Mucosa of rectum (tissue), 2 donors: ENCODE data around the gene QARS1.

Source experiments
- H3K27ac ChIP-seq, 2 donors: one replicate each; pipeline ENCODE4 v1.7.0; 2013; ENCODE audit warnings: inconsistent platforms in 2 of 2, low read depth in 2 of 2, low read length in 2 of 2
- H3K27me3 ChIP-seq, 2 donors: one replicate each; pipeline ENCODE4 v1.7.0; 2013; ENCODE audit warnings: low read length in 2 of 2; ENCODE audit not compliant: control insufficient read depth in 2 of 2, insufficient read depth in 2 of 2
- H3K36me3 ChIP-seq, 2 donors: one replicate each; pipeline ENCODE4 v1.7.0; 2013; ENCODE audit warnings: low read length in 2 of 2; ENCODE audit not compliant: control insufficient read depth in 2 of 2, insufficient read depth in 2 of 2
- H3K4me1 ChIP-seq, 2 donors: one replicate each; pipeline ENCODE4 v1.7.0; 2013; ENCODE audit warnings: low read length in 2 of 2, mild to moderate bottlenecking in 1 of 2; ENCODE audit not compliant: control insufficient read depth in 2 of 2, insufficient read depth in 2 of 2
- H3K4me3 ChIP-seq, 2 donors: one replicate each; pipeline ENCODE4 v1.7.0; 2013; ENCODE audit warnings: low read length in 2 of 2
- H3K9ac ChIP-seq, 2 donors: one replicate each; pipeline ENCODE4 v1.7.0; 2013; ENCODE audit warnings: low read length in 2 of 2, low read depth in 1 of 2, mild to moderate bottlenecking in 1 of 2
- H3K9me3 ChIP-seq, 2 donors: one replicate each; pipeline ENCODE4 v1.7.0; 2013; ENCODE audit warnings: low read length in 2 of 2; ENCODE audit not compliant: control insufficient read depth in 2 of 2
- donor health status: healthy.
- donor health status: Normal muscosa, but diverticular disease.

QARS1 gene

DNA sequence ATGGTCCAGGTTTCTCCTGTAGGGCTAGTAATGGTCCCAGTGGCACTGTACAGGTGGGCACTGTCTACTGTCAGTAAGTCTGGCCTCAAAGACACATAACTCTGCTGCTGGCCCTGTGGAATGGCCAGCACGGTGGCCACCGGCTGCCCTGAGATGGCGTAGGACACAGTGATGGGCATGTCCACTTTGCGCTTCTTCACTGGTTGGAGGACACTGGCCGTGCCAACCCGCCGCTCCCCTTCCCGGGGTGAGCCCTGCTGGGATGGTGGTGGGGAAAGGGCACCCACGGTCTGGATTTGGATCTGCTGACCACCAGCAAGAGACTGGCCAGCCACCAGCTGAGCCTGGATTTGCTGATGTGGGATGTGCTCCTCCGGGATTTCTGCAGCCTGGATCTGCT is 47.3 kb downstream of the QARS1 start:
- Histone ChIP-seq H3K27ac (no peak overlapping the region), H3K4me3 (no peak overlapping the region), H3K36me3 (peaks cover 25 to 39% of the 10 kb centered on the region in 2 donors), H3K9ac (no peak overlapping the region), H3K4me1 (no peaks in the 10 kb centered on the region), H3K27me3 (no peaks in the 10 kb centered on the region), H3K9me3 (no peaks in the 10 kb centered on the region)

DNA sequence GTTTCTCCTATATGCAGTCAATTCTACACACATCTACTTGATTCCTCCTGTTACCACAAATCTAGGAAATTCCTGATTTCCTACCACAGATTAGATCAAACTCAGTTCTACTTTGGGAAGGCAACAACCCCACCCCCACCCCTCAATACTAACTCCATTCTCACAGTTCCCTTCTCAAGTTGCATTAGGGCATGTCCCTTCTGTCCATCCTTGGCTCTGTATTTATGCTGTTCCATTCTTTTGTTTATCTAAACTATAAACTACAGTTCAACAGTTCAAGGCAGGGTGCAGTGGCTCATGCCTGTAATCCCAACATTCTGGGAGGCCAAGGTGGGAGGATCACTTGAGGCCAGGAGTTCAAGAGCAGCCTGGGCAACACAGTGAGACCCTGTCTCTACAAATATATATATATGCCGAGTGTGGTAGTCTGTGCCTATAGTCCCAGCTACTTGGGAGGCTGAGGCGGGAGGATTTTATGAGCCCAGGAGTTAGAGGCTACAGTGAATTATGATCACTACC is 50.2 kb downstream of the QARS1 start:
- Histone ChIP-seq H3K36me3 (peaks cover 31 to 44% of the 10 kb centered on the region in 2 donors), H3K4me3 (no peak overlapping the region), H3K4me1 (no peaks in the 10 kb centered on the region), H3K9me3 (no peaks in the 10 kb centered on the region), H3K27ac (no peak overlapping the region), H3K9ac (no peak overlapping the region), H3K27me3 (no peaks in the 10 kb centered on the region)

GRCh38 chr3:49053543-49053942 is 51.0 kb downstream of the QARS1 start:
- H3K27me3 ChIP-seq: no peaks in the 10 kb centered on the region
- H3K4me1 ChIP-seq: no peaks in the 10 kb centered on the region
- H3K9ac ChIP-seq: no peak overlapping the region
- H3K9me3 ChIP-seq: no peaks in the 10 kb centered on the region
- no peak overlapping the region for H3K4me3 ChIP-seq
- peaks cover 31 to 44% of the 10 kb centered on the region in 2 donors for H3K36me3 ChIP-seq
- H3K27ac ChIP-seq: no peak overlapping the region
